ENCODE data around the gene KIF5B. TPM values are rescaled to one million over a fixed set of nuclear protein-coding genes. Genes with fewer than 3 reads are reported as not detected.

Gene KIF5B
- total and polyA plus RNA-seq, 2 donors (not counting 3 experiments of a cell fraction or from before 2014, with no cell fraction given): 24.7 to 159 TPM

DNA sequence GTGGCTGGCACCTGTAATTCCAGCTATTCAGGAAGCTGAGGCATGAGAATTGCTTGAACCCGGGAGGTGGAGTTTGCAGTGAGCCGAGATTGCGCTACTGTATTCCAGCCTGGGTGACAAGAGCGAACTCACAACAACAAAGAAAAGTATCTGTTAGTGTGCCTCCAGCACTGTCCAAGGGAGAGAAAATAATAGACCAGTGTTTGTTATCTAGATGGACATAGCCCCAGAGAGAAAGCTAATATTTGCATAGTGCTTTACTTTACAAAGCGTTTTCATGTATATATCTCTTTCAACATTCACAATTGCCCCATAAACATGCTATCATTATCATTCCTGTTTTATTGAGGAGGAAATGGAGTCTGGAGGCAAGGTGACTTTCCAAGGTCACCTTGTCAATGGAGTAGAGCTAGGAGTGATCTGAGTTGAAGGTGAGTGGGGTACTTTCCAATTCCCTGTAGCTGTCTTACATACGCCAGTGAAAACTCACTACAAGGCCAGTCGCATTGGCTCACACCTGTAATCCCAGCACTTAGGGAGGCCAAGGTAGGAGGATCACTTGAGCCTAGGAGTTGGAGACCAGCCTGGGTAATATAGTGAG, 49.7 kb upstream of the KIF5B start:
- DNase-seq (ENCODE audit: low read depth, low spot score): no peak
- CTCF ChIA-PET: no interaction called here
- BruUV-seq (replicated peaks): no TSS peak
- Histone ChIP-seq H3K4me2 (ENCODE audit: insufficient read depth, low read length) (no peak overlapping the region), H3K9me3 (replicated peaks; ENCODE audit: control insufficient read depth, insufficient read depth, low read length) (no peaks in the 10 kb centered on the region), H4K20me1 (replicated peaks; ENCODE audit: control insufficient read depth, extremely low read depth, insufficient read depth, low read length) (no peaks in the 10 kb centered on the region), H3K9me1 (replicated peaks; ENCODE audit: control insufficient read depth, extremely low read depth, insufficient read depth, low read length) (no peaks in the 10 kb centered on the region), H2AFZ (ENCODE audit: low read depth, low read length) (no peak overlapping the region), H3K4me3 (replicated peaks in 1 of 3; ENCODE audit: insufficient read depth in 1 of 3, low read depth in 1 of 3, low read length in 3 of 3) (no peak overlapping the region), H3K9ac (replicated peaks; ENCODE audit: extremely low read depth, insufficient read depth, low read length) (no peak overlapping the region), H3K36me3 (ENCODE audit: control insufficient read depth in 2 of 2, extremely low read depth in 1 of 2, insufficient read depth in 2 of 2, low read length in 2 of 2) (no peaks in the 10 kb centered on the region), H3K27me3 (ENCODE audit: control insufficient read depth in 2 of 2, insufficient read depth in 2 of 2, low read length in 2 of 2) (peaks cover 2 to 5% of the 10 kb centered on the region in 2 experiments), H3K79me2 (ENCODE audit: control insufficient read depth, insufficient read depth, low read length) (no peaks in the 10 kb centered on the region), H3K27ac (ENCODE audit: insufficient read depth, low read depth, low read length) (no peak overlapping the region), H3K4me1 (ENCODE audit: control insufficient read depth, extremely low read depth, insufficient read depth, low read length) (no peaks in the 10 kb centered on the region)
- no peak for FAIRE-seq
- POLR2A ChIA-PET: no interaction called here
- intact Hi-C loops (cut with micrococcal nuclease): no loop called here
- TF ChIP-seq, protein P1, sequence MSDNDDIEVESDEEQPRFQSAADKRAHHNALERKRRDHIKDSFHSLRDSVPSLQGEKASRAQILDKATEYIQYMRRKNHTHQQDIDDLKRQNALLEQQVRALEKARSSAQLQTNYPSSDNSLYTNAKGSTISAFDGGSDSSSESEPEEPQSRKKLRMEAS (IDR thresholded peaks at IDR 0.05; ENCODE audit: insufficient read depth, insufficient read length): no peak
- no peak for TF ChIP-seq MYC (IDR thresholded peaks at IDR 0.05; ENCODE audit: low read depth, low read length)
- TF ChIP-seq FOS (IDR thresholded peaks at IDR 0.05; ENCODE audit: borderline replicate concordance, insufficient read depth, low read length): no peak
- no peak for TF ChIP-seq POLR2AphosphoS5 (IDR thresholded peaks at IDR 0.05; ENCODE audit: insufficient read depth, low read depth, low read length)
- TF ChIP-seq POLR2A (IDR thresholded peaks at IDR 0.05; ENCODE audit: low read depth, low read length): no peak
- TF ChIP-seq JUN (IDR thresholded peaks at IDR 0.05; ENCODE audit: borderline replicate concordance, insufficient read depth, insufficient read length, low read depth): no peak
- TF ChIP-seq, protein P2, sequence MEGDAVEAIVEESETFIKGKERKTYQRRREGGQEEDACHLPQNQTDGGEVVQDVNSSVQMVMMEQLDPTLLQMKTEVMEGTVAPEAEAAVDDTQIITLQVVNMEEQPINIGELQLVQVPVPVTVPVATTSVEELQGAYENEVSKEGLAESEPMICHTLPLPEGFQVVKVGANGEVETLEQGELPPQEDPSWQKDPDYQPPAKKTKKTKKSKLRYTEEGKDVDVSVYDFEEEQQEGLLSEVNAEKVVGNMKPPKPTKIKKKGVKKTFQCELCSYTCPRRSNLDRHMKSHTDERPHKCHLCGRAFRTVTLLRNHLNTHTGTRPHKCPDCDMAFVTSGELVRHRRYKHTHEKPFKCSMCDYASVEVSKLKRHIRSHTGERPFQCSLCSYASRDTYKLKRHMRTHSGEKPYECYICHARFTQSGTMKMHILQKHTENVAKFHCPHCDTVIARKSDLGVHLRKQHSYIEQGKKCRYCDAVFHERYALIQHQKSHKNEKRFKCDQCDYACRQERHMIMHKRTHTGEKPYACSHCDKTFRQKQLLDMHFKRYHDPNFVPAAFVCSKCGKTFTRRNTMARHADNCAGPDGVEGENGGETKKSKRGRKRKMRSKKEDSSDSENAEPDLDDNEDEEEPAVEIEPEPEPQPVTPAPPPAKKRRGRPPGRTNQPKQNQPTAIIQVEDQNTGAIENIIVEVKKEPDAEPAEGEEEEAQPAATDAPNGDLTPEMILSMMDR (IDR thresholded peaks at IDR 0.05; ENCODE audit: extremely low read depth in 1 of 2, insufficient read depth in 1 of 2, low read depth in 1 of 2, low read length in 2 of 2): no peak
- no peak for TF ChIP-seq EZH2 (IDR thresholded peaks at IDR 0.05; ENCODE audit: borderline replicate concordance, low read depth, low read length, severe bottlenecking)
- dilution Hi-C loops (cut with MboI; ENCODE audit: extremely low pct_ligation_motif_present, low sequenced_read_pairs): no loop called here
